GM18519 (cell line): ENCODE results near the gene TBX2.

Experiments
- ATAC-seq: cut with Tn5 transposase; IDR thresholded peaks from one replicate; pipeline ENCODE4 v1.9.1; 2021; ENCODE audit warnings: mild to moderate bottlenecking, moderate library complexity; ENCODE audit not compliant: unreplicated experiment, low FRiP score

The TBX2 gene

DNA sequence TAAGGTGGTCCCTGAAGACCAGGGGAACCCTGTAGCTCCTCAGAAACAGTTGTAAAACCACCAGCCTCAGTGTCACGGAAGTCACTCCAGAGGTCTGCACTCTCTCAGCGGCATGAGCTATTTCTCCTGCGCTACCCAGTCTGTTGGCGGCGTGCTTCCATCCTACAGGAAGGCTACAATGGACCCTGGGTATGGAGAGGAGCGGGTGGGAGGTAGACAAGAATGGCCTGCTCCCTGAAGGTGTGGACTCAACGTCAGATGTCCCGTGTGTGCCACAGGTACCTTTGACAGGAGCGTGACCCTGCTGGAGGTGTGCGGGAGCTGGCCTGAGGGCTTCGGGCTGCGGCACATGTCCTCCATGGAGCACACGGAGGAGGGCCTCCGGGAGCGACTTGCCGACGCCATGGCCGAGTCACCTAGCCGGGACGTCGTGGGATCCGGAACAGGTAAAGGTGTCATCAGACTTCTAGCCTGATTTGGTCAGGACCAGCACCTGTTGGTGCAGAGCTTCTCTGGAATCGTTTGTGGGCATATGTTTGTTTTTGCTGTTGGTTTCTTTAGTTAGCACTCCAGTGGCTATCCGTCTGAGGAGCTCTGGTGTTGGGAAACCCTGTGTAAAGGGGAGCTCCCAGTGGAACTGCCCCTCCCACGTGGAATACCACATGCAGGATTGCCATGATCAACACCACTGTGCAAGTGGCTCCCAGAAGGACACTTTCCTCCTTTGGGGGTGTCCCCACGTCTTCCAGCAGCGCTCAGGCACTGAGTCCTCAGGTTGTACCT is 31.4 kb upstream of the TBX2 start:
- ATAC-seq: no peak

DNA sequence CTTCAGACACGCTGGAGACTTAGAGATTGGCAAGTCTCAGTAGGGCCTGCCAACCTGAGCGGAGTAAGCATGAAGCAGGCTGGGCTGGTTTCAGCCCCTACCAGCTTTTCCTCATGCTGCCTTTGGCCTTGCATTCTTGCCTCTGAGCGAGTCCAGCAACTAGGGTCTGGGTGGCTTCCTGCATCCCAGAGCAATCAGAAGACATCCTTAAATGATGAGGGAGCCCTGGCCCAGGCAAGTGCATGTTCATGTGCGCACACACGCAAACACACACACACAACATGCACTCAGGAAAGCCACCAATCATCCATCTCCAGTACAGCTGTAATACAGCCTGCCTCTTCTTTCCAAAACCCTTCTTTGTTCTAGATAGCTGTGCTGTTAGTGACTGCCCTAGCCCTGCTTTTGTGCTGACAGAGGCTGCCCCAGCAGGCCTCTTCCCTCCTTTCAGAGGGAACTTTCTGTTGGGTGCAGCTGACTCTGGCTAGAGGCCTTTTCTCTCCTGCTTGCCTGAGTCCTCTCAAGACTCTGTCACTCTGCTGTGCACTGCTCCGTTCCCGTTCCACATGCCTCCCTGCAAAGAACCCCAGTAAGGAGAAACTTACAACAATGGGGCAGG is 30.7 kb upstream of the TBX2 start:
- no peak for ATAC-seq

DNA sequence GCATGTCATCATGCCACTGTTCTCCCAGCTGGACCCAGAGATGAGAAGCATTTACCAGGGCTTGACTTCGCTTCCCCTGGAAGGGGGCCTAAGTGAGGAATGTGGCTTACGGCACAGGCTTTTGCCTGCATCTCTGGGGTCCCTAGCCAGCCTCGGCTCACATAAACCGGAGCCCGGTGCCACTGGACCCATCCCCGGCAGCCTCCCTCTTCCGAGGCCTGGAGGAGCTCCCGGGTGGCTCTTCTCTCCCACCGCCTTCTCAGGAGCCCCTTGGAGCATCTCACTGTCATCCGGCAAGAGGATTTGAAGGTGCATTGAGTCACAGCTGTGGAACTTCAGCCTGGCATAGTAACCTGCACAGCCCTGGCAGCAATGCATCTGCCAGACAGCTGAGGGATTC is 29.9 kb upstream of the TBX2 start:
- ATAC-seq: no peak

DNA sequence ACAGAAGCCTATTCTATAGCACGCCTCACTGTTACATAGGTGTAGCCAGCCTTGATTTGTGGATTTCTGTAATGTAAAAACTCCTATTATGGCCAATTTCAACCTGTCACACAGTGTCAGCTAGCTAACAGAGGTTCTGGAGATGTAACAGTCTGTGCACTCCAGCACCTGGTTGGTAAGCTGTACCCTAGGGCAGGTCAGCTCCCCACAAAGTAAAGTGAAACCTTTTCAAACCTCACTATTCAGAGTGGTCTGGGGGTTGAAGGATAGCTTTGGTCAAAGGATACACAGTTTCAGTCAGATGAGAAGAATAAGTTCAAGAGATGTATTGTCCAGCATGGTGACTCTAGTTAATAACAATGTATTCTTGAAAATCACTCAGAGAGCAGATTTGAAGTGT is 28.5 kb upstream of the TBX2 start:
- no peak for ATAC-seq

DNA sequence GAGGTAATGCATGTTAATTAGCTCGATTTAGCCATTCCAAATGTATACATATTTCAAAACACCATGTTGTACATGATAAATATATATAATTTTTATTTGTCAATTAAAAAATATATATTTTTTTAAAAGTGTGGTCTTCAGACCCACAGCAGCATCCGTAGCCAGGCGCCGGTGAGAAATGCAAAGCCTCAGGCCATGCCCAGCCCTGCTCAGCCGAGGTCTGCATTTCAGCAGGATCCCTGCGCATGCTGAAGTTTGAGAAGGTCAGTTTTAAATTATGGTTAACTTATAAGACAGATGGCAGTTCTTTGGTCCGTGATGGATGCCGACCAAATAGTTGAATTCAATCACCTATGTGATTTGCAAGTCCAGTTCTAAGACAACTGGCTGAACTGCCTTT is 28.0 kb upstream of the TBX2 start:
- no peak for ATAC-seq

DNA sequence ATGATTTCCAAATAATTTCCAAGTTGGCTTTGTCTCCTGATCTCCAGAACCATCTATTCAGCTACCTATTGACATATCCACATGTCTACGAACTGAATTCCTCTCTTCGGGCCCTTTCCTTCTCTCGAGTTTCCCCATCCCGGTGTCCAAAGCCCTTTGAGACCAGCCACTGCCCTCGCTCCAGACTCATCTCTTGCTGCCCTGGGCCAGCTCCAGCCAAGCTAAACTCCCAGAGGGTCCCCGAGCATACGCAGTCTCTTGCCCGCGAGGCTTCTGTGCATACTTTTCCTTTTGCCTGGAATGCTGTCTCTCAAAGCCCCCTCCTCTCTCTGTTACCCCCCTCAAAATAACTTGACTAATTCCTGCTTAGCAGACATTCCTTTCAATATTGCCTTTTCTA is 27.2 kb upstream of the TBX2 start:
- no peak for ATAC-seq

DNA sequence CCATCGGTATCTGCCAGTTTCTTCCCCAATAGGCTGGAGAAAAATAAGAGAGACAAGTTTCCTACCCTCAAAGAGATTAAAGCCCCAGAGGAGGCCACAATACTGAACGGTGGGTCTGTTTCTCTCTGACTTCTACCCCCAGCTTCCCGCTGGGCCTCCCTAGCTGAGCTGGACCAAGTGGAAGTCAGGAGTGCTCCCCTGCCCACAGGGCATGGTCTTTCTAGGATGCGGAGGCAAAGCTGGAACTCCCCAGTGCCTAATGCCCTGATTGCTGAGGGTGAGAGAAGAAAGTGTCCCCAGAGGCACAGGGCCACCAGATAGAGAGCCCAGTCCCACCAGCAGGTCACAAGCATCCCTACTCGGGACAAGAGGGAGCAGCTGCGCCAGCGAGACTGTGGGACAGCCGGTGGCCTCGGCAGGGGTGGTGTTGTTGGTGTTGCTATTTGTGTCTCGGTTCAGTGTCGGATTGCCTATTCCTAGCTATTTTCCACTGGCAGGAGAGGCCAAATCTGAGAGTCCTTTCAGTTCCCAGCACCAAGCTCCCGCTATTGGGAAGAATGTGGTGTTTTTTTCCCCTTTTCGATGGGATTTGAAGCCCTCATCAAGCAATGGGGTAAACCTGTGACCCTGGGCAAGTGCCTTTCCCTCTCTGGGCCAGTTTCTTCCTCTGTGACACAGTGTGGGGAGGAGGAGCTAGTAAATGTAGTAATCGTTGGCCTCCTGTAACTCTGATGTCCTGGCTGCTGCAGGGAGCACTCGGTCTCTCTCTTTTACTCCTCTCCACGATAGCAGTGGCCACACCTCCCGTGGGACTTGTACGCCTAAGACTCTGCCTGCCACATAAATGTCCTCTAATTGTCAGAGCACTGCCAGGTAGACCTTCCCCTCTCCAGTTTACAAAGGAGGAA is 22.5 kb upstream of the TBX2 start:
- ATAC-seq: no peak

DNA sequence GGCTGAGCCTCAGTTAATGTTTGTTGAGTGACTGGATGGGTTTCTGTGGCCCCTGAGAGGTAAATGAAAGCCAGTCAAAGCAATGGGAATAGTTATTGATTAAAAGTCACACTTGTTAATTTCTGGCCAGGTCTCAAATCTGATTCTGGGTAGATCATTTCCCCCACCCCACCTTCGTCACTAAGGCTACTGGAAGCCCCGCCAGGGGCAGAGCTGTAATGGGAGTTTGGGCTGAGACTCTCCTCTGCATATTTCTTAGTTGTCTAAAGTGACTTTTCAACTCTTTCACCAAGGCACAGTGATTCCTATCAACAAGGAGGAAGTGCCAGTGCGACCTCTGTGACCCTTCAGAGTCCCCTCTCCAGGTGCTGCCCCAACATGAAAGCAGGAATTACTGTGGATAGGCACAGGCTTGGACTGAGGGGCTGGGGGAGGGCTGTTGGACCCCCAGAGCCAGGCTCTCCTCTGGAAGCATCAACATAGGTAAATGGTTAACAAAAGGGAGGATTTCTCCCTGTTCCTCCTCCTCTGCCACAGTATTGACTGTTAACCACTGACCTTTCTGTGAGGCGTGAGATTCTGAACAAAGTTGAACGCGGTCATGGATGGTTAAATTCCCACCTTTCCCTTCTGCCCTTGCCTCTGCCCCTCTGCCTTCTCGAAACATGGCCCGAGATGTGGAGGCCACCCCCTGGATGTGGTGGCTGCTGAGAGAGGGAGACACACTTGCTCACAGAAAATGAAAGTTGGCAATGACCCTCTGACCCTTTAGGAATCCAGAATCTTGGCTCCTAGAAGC is 20.8 kb upstream of the TBX2 start:
- ATAC-seq: no peak

DNA sequence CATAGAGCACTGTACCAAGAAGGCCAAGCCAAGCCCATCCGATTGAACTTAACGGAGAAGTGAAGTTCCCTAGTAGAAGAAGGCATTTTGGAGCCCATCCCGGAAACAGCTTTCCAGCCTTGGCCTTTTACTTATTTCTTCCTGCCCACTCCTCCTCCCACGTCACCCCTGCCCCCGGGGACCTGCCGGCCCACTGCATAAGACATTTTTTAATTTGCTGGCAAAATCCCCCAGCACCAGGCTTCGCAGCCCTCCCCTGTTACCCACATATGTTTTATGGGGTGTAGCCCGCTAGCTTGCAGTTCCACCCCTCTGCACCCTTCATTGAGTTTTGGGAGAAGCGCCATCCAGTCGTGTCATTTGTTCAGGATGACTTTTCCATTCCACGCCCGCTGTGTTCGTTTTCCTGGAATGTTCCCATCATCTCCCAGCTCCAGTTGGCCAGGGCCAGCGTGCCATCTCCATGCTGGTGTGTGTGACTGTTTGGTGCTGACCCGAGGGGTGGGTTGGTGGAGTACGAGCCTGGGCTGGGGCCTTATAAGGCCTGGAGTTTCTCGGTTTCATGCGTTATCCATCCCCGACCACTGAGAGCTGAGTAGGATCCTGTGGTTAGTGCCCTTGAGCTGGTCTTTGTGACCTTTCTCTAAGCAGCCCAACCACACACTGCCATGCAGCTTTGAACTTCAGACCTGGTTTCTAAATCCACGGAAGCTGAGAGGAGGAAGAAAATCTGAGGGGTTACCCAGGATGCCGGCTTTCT is 20.0 kb upstream of the TBX2 start:
- ATAC-seq: no peak

DNA sequence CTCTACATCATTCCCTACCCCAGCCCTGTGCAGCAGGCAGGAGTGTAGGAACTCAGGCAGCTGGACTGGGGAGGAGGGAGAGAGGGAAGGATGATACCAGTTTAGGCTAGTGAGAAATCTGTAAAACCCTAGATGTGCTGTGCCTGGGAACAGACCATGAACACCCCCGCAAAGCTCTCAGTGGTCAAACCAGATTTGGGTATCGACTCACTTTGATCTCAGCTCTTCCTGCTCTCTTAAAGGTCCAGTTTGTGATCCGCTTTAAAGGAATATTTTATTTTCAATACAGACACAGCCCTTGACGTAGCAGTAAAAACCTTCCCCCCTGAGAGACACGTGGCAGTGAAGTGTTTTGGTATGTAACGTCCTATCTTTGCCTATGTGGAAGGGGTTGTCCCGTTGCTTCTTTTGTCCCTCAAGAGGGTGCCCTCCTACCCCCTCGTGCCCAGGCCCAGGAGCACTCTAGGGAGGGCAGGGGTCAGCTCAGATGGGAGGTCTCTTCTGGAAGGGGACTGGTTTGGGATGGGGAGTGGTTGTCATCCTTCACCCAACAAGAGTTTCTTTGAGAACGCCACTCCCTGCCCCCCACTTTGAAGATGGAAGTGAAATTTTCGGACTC is 19.3 kb upstream of the TBX2 start:
- no peak for ATAC-seq

DNA sequence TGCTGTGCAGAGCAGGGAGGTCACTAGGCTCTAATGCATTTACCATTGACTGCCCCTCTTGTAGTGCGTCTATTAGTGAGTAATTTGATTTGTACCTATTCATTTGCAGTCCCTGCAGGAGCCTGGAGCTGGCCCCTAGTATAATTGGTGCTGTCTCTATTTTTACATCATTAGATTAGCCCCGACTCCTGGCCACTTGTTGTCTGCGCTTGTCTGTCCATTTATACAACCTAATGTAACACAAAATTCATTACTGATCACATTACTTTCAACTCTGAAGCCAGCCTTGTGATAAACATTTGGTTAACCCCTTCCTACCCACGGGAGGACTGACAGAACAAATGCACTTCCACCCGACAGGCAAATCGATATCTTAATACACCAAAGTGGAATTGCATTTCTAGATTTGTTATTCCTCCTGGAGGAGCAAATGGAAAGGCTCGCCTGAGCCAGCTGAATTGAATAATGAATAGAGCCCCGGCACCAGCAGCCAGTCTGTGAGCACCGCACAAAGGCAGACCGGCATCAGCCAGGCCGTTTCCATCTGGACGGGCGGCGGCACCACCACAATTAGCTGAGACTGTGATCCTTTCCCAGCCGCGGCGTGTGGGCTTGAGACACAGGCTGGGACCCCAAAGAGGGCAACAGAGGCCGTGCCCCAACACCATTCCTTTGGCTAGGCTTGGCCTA is 18.7 kb upstream of the TBX2 start:
- ATAC-seq: no peak

DNA sequence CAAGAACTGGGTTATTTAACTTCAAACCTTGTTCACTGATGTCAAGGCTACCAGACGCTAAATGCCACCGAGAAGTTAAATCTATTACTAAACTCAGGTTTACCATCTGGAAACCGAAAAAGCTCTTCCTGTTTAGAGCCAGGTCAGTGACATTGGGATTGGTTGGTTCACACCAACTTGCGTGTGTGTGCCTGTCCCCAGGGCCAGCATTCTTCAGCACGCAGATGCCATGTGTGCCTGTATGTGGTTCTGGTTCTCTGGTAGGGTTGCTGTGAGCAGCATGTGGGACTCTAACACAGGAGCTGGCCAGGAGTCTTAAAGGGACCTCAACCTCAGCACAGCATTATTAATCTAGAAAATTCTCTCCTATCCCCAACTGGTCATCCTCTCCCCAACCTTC is 18.1 kb upstream of the TBX2 start:
- no peak for ATAC-seq

DNA sequence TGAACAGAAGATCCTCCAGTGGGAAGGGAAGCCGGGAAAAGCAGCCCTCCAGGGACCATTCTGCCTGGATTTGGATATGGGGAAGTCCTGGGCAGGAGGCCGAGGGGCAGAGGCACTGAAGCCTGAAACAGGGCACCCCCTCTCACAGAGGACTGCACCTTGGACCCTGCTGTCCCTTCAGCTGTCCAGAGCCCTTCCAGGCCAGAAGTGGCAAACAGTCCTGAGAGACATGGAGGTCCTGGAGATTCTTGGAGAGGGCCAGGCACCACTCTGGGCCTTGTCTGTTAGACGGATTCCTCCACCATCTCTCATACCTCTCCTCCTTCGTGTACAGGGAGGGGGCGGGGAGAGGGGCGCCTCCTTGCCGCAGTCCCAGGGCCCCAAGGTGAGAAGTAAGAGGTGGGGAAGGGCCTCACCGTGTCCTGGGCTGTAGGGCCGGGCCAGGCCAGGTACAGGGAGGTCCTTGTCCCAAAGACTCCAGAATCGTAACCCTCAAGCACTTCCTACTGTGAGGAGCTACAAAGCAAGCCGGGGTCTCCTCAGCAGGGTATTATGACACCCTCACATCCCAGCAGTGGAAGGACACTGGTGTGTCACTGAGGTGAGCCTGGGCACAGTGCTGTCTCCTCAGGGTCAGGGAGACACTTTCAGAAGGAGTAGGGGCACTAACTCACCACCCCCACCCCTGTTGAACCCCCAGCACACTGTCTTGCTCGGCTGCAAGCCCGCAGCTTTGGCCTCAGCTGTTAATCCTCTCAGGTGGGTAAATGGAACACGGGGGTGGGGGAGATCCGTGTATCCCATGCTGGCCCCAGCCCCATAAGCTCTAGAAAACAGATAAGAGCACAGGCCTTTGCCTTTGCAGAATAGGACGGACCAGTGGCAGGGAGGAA is 16.6 kb upstream of the TBX2 start:
- no peak for ATAC-seq

DNA sequence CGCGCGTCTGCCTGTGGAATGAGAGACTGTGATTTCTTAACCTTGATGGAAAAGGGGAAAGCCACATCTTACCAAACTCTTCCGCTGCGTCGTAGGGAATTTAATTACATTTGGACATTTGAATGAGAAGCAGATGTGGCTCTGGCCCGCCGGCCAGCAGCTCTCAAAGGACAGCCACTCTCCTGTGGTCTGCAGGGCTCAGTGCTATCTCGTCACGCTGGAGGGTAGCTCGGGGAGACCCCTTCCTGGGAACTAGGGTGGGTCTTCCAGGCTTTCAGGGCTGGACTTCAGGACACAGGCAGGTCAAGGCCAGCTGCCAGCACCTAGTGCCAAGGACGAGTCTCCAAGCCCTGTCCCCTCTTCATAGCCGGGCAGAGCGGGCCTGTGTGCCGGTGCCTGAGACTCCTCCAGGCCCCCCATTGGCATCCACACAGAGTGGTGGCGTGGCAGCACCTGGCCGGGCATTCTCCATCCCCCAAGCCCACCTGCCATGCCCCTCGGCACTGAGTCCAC is 15.9 kb upstream of the TBX2 start:
- ATAC-seq: no peak

DNA sequence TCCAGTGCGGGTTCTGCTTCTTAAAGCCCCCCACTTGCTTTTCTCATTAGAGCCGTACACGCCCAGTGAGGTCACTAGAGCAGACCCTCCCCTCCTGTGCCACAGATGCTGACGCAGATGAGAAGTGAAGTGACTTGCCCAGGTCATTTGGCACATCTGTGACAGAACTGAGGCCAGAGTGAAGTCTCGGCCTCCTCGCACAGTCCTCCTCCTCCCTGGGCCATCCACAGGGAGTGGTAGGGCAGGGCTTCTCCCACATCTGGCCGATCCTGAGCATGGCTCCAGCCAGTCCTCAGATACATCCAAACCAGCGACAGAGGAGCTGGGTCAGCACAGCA is 15.3 kb upstream of the TBX2 start:
- ATAC-seq: no peak

DNA sequence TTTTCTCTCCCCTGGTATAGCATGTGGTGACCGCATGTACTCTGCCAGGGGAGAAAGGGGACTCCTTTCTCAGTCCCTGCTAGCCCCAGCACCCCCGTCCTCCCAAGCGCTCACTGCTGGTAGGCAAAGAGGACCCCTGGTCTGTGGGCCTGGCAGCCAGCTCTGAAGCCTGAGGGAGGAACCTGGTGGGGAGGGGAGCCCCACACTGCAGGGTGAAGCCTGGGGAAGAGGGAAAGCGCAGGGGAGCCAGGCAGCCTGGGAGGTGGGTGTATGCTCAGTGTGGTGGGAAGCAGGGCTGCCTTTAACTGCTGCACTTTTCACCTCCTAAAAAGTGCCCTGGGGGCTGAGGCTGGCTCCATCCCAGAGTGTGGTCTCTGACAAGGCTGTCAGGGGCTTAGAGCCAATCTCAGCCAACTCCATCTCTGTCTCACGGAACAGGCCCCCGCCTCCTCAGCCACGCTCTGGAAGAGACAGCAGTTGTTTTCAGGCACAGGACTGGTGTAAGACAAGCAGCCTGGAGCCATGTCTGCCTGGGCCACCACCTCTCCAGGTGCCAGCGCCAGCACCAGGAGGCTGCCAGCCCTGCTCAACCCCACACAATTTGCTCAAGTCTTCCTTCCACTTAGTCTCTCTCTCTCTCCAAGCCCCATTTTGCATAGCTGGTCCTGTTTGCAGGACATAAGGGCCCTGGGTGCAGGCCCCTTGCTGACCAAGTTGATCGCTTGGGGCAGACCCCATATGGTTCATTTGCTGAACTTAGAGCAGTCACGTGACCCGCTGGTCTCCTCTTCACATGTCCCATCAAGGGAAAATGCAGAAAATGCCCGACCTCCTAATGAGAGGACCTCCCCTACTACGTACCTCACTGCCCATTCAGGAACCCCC is 14.7 kb upstream of the TBX2 start:
- ATAC-seq: no peak
